Renal pelvis (tissue), 12 donors: ENCODE data around the gene FUCA1. TPM values are rescaled to one million over a fixed set of nuclear protein-coding genes. Genes with fewer than 3 reads are reported as not detected.

Experiments used
- DNase-seq: peaks from one replicate; pipeline ENCODE4 v3.0.0-alpha.2; 2013
- long read RNA-seq, 16 experiments: transcript quantifications; one replicate each; lab custom pipeline, GENCODE V29; 2026
- polyA plus RNA-seq, 3 donors: library from polyadenylated mRNA; unstranded; fragments of 120-200 nt; gene quantifications; one replicate each; pipeline ENCODE4 v1.2.1, GENCODE V29; 2013; ENCODE audit not compliant: insufficient read length in 3 of 3

FUCA1 gene
- polyA plus RNA-seq, result 10 to 100 TPM; 35.3 to 40.4 (median 40.0) TPM
- long read RNA-seq, donor 1, transcript FUCA1-201 (8 exons, 2,047 nt), result major isoform, 14 of 14 reads
- long read RNA-seq, donor 1, partial matches to known transcripts, result 0 of 14 reads
- long read RNA-seq, donor 1, other reads (novel, unspliced or antisense), result 0 of 14 reads
- long read RNA-seq, donor 2, transcript FUCA1-201 (8 exons, 2,047 nt), result major isoform, 23 of 23 reads
- long read RNA-seq, donor 2, partial matches to known transcripts, result 0 of 23 reads
- long read RNA-seq, donor 2, other reads (novel, unspliced or antisense), result 0 of 23 reads
- long read RNA-seq, donor 3, transcript FUCA1-201 (8 exons, 2,047 nt), result major isoform, 14 of 20 reads
- long read RNA-seq, donor 3, partial matches to known transcripts, result 6 of 20 reads
- long read RNA-seq, donor 3, other reads (novel, unspliced or antisense), result 0 of 20 reads
- long read RNA-seq, donor 4, transcript FUCA1-201 (8 exons, 2,047 nt), result major isoform, 19 of 19 reads
- long read RNA-seq, donor 4, partial matches to known transcripts, result 0 of 19 reads
- long read RNA-seq, donor 4, other reads (novel, unspliced or antisense), result 0 of 19 reads
- long read RNA-seq, donor 5, transcript FUCA1-201 (8 exons, 2,047 nt), result major isoform, 11 of 11 reads
- long read RNA-seq, donor 5, partial matches to known transcripts, result 0 of 11 reads
- long read RNA-seq, donor 5, other reads (novel, unspliced or antisense), result 0 of 11 reads
- long read RNA-seq, donor 6, transcript FUCA1-201 (8 exons, 2,047 nt), result major isoform, 27 of 27 reads
- long read RNA-seq, donor 6, partial matches to known transcripts, result 0 of 27 reads
- long read RNA-seq, donor 6, other reads (novel, unspliced or antisense), result 0 of 27 reads
- long read RNA-seq, donor 7, transcript FUCA1-201 (8 exons, 2,047 nt), result major isoform, 16 of 16 reads
- long read RNA-seq, donor 7, partial matches to known transcripts, result 0 of 16 reads
- long read RNA-seq, donor 7, other reads (novel, unspliced or antisense), result 0 of 16 reads
- long read RNA-seq, donor 8, transcript FUCA1-201 (8 exons, 2,047 nt), result major isoform, 12 of 12 reads
- long read RNA-seq, donor 8, partial matches to known transcripts, result 0 of 12 reads
- long read RNA-seq, donor 8, other reads (novel, unspliced or antisense), result 0 of 12 reads
- long read RNA-seq, donor 9, transcript FUCA1-201 (8 exons, 2,047 nt), result major isoform, 23 of 23 reads
- long read RNA-seq, donor 9, partial matches to known transcripts, result 0 of 23 reads
- long read RNA-seq, donor 9, other reads (novel, unspliced or antisense), result 0 of 23 reads
- long read RNA-seq, donor 10, transcript FUCA1-201 (8 exons, 2,047 nt), result major isoform, 9 of 9 reads
- long read RNA-seq, donor 10, partial matches to known transcripts, result 0 of 9 reads
- long read RNA-seq, donor 10, other reads (novel, unspliced or antisense), result 0 of 9 reads
- long read RNA-seq, donor 11, transcript FUCA1-201 (8 exons, 2,047 nt), result major isoform, 12 of 12 reads
- long read RNA-seq, donor 11, partial matches to known transcripts, result 0 of 12 reads
- long read RNA-seq, donor 11, other reads (novel, unspliced or antisense), result 0 of 12 reads
- long read RNA-seq, donor 12, transcript FUCA1-201 (8 exons, 2,047 nt), result major isoform, 26 of 26 reads
- long read RNA-seq, donor 12, partial matches to known transcripts, result 0 of 26 reads
- long read RNA-seq, donor 12, other reads (novel, unspliced or antisense), result 0 of 26 reads
- long read RNA-seq, donor 13, transcript FUCA1-201 (8 exons, 2,047 nt), result major isoform, 5 of 11 reads
- long read RNA-seq, donor 13, partial matches to known transcripts, result 6 of 11 reads
- long read RNA-seq, donor 13, other reads (novel, unspliced or antisense), result 0 of 11 reads
- long read RNA-seq, donor 14, result 0 reads
- long read RNA-seq, donor 15, transcript FUCA1-201 (8 exons, 2,047 nt), result major isoform, 35 of 35 reads
- long read RNA-seq, donor 15, partial matches to known transcripts, result 0 of 35 reads
- long read RNA-seq, donor 15, other reads (novel, unspliced or antisense), result 0 of 35 reads
- long read RNA-seq, donor 16, transcript FUCA1-201 (8 exons, 2,047 nt), result major isoform, 18 of 18 reads
- long read RNA-seq, donor 16, partial matches to known transcripts, result 0 of 18 reads
- long read RNA-seq, donor 16, other reads (novel, unspliced or antisense), result 0 of 18 reads

- peak; percentile 95 for DNase-seq
These were observed at the start of gene FUCA1 for GRCh38 chr1:23867895-23868556. Gene FUCA1 (minus strand): TSS chr1:23868290. CDS start chr1:23868286, 4 bp downstream.

GRCh38 chr1:23916209-23917131 is 48.4 kb upstream of the FUCA1 start:
- peak; percentile 71 for DNase-seq

DNA sequence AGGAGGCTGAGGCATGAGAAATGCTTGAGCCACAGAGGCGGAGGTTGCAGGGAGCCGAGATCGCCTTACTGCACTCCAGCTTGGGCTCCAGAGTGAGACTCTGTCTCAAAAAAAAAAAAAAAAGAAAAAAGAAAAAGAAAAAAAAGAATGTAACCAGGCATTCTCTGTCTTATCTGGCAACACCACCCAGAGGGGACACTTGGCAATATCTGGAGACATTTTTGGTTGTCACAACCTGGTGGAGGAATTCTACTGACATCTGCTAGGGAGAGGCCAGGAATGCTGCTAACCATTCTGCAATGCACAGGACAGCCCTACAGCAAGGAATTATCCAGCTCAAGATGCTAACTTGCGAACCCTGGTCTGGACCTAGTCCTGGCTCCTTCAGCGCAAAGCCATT is 47.4 kb upstream of the FUCA1 start:
- DNase-seq, result no peak

GRCh38 chr1:23914921-23915320 is 46.8 kb upstream of the FUCA1 start:
- DNase-seq, result no peak

- DNase-seq, result no peak
These were observed 45.3 kb upstream of the FUCA1 start, which contains the start of gene CNR2 for GRCh38 chr1:23913212-23913880. Gene CNR2 (minus strand): TSS chr1:23913362. CDS start chr1:23875617, 37,745 bp downstream.

- no peak for DNase-seq
These were observed 43.8 kb upstream of the FUCA1 start for GRCh38 chr1:23911921-23912320.

GRCh38 chr1:23910553-23911246 is 42.6 kb upstream of the FUCA1 start:
- DNase-seq, result no peak

DNA sequence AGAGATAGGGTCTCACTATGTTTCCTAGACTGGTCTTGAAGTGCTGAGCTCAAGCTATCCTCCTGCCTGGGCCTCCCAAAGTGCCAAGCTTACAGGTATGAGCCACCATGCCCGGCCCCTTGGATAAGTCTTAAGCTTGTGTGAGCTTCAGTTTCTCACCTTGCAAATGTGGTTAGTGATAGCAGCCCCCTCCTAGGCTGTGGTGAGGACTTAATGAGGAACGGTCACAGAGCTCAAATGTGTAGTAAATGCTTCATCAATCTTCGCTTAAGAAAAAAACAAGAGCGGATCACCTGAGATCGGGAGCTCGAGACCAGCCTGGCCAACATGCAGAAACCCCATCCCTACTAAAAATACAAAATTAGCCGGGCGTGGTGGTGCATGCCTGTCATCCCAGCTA is 42.1 kb upstream of the FUCA1 start:
- no peak for DNase-seq

GRCh38 chr1:23909412-23909811 is 41.3 kb upstream of the FUCA1 start:
- no peak for DNase-seq

- no peak for DNase-seq
These were observed 40.6 kb upstream of the FUCA1 start for GRCh38 chr1:23908453-23909341.

- DNase-seq, result no peak
These were observed 38.6 kb upstream of the FUCA1 start for GRCh38 chr1:23906731-23907130.

- DNase-seq, result no peak
These were observed 37.5 kb upstream of the FUCA1 start for GRCh38 chr1:23905461-23906025.

- no peak for DNase-seq
These were observed 36.8 kb upstream of the FUCA1 start for GRCh38 chr1:23904748-23905357.

- DNase-seq, result no peak
These were observed 35.7 kb upstream of the FUCA1 start for GRCh38 chr1:23903754-23904153.
